Measurements from ENCODE around the gene SORCS3. TPM values are rescaled to one million over a fixed set of nuclear protein-coding genes. Genes with fewer than 3 reads are reported as not detected.

Gene SORCS3
- polyA plus RNA-seq, 1 donor (not counting 4 experiments of a cell fraction or from before 2014, with no cell fraction given), result not detected

- no peak for DNase-seq (ENCODE audit: low read depth, low spot score)
- TF ChIP-seq EZH2 (IDR thresholded peaks at IDR 0.05; ENCODE audit: low read length) (no peak), CTCF (optimal IDR thresholded peaks at IDR 0.05 in 1 of 3, IDR thresholded peaks at IDR 0.05 in 1 of 3, conservative IDR thresholded peaks at IDR 0.05 in 1 of 3; ENCODE audit: extremely low read depth in 1 of 3, insufficient read depth in 2 of 3, low read length in 3 of 3) (no peak)
- Histone ChIP-seq H3K36me3 (ENCODE audit: control insufficient read depth in 2 of 2, extremely low read depth in 1 of 2, insufficient read depth in 2 of 2, low read length in 2 of 2) (no peaks in the 10 kb centered on the region), H3K27me3 (ENCODE audit: control insufficient read depth, extremely low read depth, insufficient read depth, low read length) (no peaks in the 10 kb centered on the region), H4K20me1 (ENCODE audit: control insufficient read depth, extremely low read depth, insufficient read depth, low read length) (no peaks in the 10 kb centered on the region), H2AFZ (ENCODE audit: control insufficient read depth, low read length) (no peak overlapping the region), H3K9ac (ENCODE audit: control insufficient read depth, extremely low read depth, insufficient read depth, low read length) (no peak overlapping the region), H3K4me3 (ENCODE audit: control insufficient read depth in 2 of 3, extremely low read depth in 1 of 3, insufficient read depth in 2 of 3, low read depth in 1 of 3, low read length in 3 of 3) (no peak overlapping the region), H3K79me2 (ENCODE audit: control insufficient read depth, insufficient read depth, low read length) (no peaks in the 10 kb centered on the region), H3K9me3 (ENCODE audit: control insufficient read depth, low read depth, low read length) (no peaks in the 10 kb centered on the region), H3K4me2 (ENCODE audit: control insufficient read depth, extremely low read depth, insufficient read depth, low read depth, low read length) (no peak overlapping the region), H3K27ac (ENCODE audit: control insufficient read depth, insufficient read depth, low read length) (no peak overlapping the region), H3K4me1 (ENCODE audit: control insufficient read depth, extremely low read depth, insufficient read depth, low read length) (no peaks in the 10 kb centered on the region), H3K9me1 (ENCODE audit: control insufficient read depth, extremely low read depth, insufficient read depth, low read length) (no peaks in the 10 kb centered on the region)
- no peak for FAIRE-seq
- dilution Hi-C loops (cut with MboI; ENCODE audit: extremely low pct_ligation_motif_present, low sequenced_read_pairs), result no loop called here
Observed at GRCh38 chr10:104659809-104660208, 18.7 kb downstream of the SORCS3 start.

GRCh38 chr10:104663076-104663475 is 22.0 kb downstream of the SORCS3 start:
- FAIRE-seq, result no peak

More at GRCh38 chr10:104663076-104663475, 22.0 kb downstream of the SORCS3 start:
- Histone ChIP-seq H2AFZ (ENCODE audit: control insufficient read depth, low read length) (no peak overlapping the region), H3K9me1 (ENCODE audit: control insufficient read depth, extremely low read depth, insufficient read depth, low read length) (no peaks in the 10 kb centered on the region), H3K79me2 (ENCODE audit: control insufficient read depth, insufficient read depth, low read length) (no peaks in the 10 kb centered on the region), H3K4me1 (ENCODE audit: control insufficient read depth, extremely low read depth, insufficient read depth, low read length) (no peaks in the 10 kb centered on the region), H3K27ac (ENCODE audit: control insufficient read depth, insufficient read depth, low read length) (no peak overlapping the region), H3K36me3 (ENCODE audit: control insufficient read depth in 2 of 2, extremely low read depth in 1 of 2, insufficient read depth in 2 of 2, low read length in 2 of 2) (no peaks in the 10 kb centered on the region), H3K4me3 (ENCODE audit: control insufficient read depth in 2 of 3, extremely low read depth in 1 of 3, insufficient read depth in 2 of 3, low read depth in 1 of 3, low read length in 3 of 3) (no peak overlapping the region), H4K20me1 (ENCODE audit: control insufficient read depth, extremely low read depth, insufficient read depth, low read length) (no peaks in the 10 kb centered on the region), H3K9ac (ENCODE audit: control insufficient read depth, extremely low read depth, insufficient read depth, low read length) (no peak overlapping the region), H3K27me3 (ENCODE audit: control insufficient read depth, extremely low read depth, insufficient read depth, low read length) (no peaks in the 10 kb centered on the region), H3K9me3 (ENCODE audit: control insufficient read depth, low read depth, low read length) (no peaks in the 10 kb centered on the region), H3K4me2 (ENCODE audit: control insufficient read depth, extremely low read depth, insufficient read depth, low read depth, low read length) (no peak overlapping the region)
- no peak for DNase-seq (ENCODE audit: low read depth, low spot score)
- TF ChIP-seq EZH2 (IDR thresholded peaks at IDR 0.05; ENCODE audit: low read length) (no peak), CTCF (optimal IDR thresholded peaks at IDR 0.05 in 1 of 3, IDR thresholded peaks at IDR 0.05 in 1 of 3, conservative IDR thresholded peaks at IDR 0.05 in 1 of 3; ENCODE audit: extremely low read depth in 1 of 3, insufficient read depth in 2 of 3, low read length in 3 of 3) (no peak)
- dilution Hi-C loops (cut with MboI; ENCODE audit: extremely low pct_ligation_motif_present, low sequenced_read_pairs), result no loop called here
